ENCODE data around the gene SDK1.
"Not testable (repeated sequence)": the region's sequence is repeated elsewhere in the genome, so short reads cannot be mapped to it uniquely, and the experiment has no call there.

The SDK1 gene

DNA sequence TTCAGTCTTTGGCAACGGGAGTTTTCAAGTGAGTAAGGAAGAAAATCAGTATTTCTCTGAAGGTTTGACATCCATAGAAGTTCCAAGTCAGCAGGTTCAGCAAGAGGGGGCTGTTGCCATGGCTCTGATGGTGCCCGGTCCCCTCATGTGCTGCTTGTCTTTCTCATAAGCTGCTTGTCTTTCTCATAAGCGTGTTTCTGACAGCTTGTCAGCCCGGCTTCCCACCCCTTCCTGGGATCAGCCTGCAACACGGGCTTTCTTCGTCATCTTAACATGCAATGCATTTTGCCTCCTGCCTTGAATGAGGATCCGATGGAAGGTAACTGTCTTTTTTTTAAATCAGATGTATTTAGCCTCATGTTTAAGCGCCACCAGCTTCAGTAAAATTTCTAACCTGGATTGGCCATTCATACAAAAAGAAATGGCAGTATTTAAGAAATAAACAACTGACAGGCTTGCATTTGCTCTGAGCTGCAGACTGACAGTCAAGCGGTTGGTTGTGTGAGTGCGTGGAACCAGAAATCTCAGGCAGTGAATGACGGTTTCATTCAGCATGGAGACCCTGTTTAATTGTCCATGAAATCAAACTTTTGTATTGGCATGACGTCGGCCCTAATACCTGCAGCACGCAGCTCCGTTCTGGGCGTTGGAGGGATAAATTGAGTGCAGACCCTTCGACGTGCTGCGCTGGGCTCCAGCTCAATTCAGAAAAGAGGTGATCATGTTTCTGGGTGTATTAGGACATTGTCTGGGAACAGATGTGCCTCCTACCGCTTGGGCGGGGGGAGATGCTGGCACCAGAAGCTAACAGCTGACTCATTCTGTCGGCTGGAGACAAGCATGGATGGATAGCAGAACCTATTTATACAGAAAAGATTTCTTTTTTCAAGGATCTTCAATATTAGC, 926.3 kb downstream of the SDK1 start:
- H3K27me3 Mint-ChIP-seq: no peaks in the 10 kb centered on the region
- H3K4me1 Mint-ChIP-seq (ENCODE audit: low read depth): no peaks in the 10 kb centered on the region
- no peak overlapping the region for H3K27ac Mint-ChIP-seq
- H3K9me3 Mint-ChIP-seq: no peaks in the 10 kb centered on the region
- H3K4me3 Mint-ChIP-seq: no peak overlapping the region
- H3K36me3 Mint-ChIP-seq (ENCODE audit: low read depth): no peaks in the 10 kb centered on the region
- no peak for DNase-seq

DNA sequence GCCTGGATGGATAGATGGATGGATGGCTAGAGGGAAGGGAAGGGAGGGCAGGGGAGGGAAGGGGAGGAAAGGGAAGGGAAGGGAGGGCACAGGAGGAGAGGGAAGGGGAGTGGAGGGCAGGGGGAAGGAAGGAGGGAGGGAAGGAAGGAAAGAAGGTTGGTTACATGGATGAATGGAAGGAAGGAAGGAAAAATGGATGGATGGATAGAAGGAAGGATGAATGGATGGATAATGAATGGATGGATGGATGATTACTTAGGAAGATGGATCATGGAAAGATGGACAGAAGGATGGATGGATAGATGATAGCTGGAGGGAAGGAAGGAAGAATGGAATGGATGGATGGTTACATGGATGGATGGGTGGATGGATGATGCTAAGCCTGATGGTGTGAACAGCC, 929.3 kb downstream of the SDK1 start:
- Mint-ChIP-seq H3K4me1 (ENCODE audit: low read depth) (no peaks in the 10 kb centered on the region), H3K36me3 (ENCODE audit: low read depth) (no peaks in the 10 kb centered on the region), H3K27ac (no peak overlapping the region)

DNA sequence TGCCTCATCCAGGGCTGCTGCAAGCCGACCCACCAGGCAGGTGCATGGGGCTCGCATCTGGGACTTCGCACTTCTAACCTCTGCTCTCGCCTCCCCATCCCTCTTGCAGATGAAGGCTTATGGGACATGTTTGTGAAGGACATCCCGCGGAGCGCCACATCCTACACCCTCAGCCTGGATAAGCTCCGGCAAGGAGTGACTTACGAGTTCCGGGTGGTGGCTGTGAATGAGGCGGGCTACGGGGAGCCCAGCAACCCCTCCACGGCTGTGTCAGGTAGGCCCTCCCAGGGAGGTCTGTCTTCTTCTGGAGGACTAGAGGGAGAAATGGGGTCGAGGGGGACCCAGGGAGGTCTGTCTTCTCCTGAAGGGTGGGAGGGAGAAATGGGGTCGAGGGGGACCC, 932.1 kb downstream of the SDK1 start:
- Mint-ChIP-seq H3K36me3 (ENCODE audit: low read depth) (no peaks in the 10 kb centered on the region), H3K4me3 (no peak overlapping the region), H3K9me3 (no peaks in the 10 kb centered on the region), H3K27me3 (no peaks in the 10 kb centered on the region), H3K4me1 (ENCODE audit: low read depth) (no peaks in the 10 kb centered on the region), H3K27ac (no peak overlapping the region)
- DNase-seq: no peak

More for the DNA sequence above, 929.3 kb downstream of the SDK1 start:
- Mint-ChIP-seq H3K27me3 (no peaks in the 10 kb centered on the region), H3K4me3 (no peak overlapping the region), H3K9me3 (no peaks in the 10 kb centered on the region)
- no peak for DNase-seq

DNA sequence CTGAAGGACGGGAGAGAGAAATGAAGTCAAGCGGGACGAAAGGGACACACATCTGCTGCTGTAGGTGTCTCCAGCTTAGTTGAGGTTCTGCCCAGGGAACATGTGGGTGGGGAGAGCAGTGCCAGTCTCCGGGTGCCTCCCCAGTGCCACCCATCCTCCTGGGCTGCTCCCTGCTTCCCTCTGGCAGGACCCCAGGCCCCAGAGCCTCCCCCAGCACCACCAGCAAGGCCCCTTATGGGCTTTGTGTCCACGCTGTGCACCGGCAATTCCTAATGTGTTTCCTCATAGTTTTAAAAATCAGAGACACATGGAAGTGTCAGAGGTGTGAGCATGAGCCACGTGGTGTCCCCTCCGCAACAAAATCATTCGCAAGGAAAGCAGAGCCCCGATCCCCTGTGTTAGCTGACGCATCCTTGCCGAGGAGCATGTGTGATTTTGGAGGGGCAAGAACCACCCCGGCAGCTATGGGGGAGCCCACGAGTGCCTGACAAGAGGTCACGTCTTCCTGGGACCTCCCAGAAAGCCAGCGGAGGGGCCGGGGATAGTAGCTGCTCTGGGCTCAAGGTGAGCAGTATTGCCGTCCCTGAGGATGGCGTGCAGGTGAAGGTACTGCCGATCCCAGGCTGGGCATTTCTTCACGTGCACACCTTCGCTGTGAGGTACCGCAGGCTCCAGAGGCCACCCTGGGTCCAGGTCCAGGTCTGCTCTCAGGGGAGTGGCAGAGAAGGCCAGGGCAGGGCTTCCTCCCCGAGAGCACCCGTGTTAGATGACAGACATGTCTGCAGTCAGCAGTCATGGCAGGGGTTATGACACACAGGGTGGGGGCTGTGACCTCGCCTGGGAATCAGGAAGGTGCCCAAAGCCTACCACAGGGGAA, 932.8 kb downstream of the SDK1 start:
- Mint-ChIP-seq H3K36me3 (ENCODE audit: low read depth) (no peaks in the 10 kb centered on the region), H3K9me3 (no peaks in the 10 kb centered on the region), H3K4me1 (ENCODE audit: low read depth) (no peaks in the 10 kb centered on the region), H3K27ac (no peak overlapping the region), H3K4me3 (no peak overlapping the region), H3K27me3 (no peaks in the 10 kb centered on the region)
- DNase-seq: no peak

DNA sequence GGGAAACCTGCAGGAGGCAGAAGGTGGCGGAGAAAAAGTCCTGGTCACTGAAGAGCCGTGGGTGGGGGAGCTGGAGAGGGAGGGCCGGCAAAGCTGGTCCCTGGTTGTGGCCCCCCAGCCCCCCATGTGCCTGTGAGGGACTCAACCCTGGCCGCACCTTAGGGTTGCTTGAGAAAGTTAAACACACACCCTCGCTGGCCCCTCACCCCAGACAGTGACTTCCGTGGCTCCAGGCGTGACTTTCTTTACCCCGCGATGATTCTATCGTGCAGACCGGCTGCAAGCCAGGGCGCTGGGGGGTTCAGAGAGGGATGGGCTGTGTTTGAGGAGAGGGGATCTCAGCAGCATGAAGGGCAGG, 933.4 kb downstream of the SDK1 start:
- Mint-ChIP-seq H3K27me3 (no peaks in the 10 kb centered on the region), H3K4me1 (ENCODE audit: low read depth) (no peaks in the 10 kb centered on the region), H3K4me3 (no peak overlapping the region), H3K27ac (no peak overlapping the region), H3K36me3 (ENCODE audit: low read depth) (no peaks in the 10 kb centered on the region), H3K9me3 (no peaks in the 10 kb centered on the region)
- DNase-seq: no peak

DNA sequence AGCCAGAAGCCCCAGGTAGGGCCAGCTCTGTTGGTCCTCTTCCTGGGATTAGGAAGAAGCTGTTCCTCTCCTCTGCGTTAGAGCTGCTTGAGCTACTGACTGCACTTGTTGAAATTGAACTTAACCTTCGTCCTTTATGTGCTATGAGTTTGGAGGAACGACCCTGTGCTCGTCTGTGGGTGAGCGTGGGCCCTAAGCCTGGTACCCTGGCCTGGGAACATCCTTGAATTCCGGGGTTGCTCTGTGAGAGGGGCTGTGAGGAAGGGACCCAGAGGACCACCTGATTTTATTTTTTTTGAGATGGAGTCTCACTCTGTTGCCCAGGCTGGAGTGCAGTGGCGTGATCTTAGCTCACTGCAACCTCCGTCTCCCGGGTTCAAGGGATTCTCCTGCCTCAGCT, 933.8 kb downstream of the SDK1 start:
- Mint-ChIP-seq H3K27me3 (no peaks in the 10 kb centered on the region), H3K36me3 (ENCODE audit: low read depth) (no peaks in the 10 kb centered on the region), H3K27ac (no peak overlapping the region), H3K4me3 (no peak overlapping the region), H3K4me1 (ENCODE audit: low read depth) (no peaks in the 10 kb centered on the region), H3K9me3 (no peaks in the 10 kb centered on the region)
- DNase-seq: no peak

DNA sequence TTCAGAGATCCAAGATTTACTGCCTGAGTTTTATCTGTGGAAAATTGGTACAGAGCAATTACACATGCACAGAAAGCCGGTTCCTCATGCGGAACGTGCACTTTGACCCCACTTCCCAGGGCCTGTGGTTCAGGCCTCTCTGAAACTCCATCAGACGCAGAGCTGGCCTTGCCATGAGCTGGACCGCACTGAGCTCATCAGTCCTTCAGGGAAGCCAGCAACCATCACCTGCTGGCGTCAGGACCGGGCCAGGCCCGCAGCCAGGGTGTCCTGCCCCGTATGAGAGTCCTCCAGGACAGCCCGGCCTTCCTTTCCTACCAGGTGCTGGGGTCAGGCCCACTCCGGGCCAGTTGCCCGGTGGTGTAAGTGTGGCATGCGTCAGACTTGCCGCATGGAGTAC, 934.5 kb downstream of the SDK1 start:
- DNase-seq: no peak
- Mint-ChIP-seq H3K9me3 (no peaks in the 10 kb centered on the region), H3K27ac (no peak overlapping the region), H3K27me3 (no peaks in the 10 kb centered on the region), H3K4me1 (ENCODE audit: low read depth) (peaks cover 3% of the 10 kb centered on the region), H3K36me3 (ENCODE audit: low read depth) (no peaks in the 10 kb centered on the region), H3K4me3 (no peak overlapping the region)

DNA sequence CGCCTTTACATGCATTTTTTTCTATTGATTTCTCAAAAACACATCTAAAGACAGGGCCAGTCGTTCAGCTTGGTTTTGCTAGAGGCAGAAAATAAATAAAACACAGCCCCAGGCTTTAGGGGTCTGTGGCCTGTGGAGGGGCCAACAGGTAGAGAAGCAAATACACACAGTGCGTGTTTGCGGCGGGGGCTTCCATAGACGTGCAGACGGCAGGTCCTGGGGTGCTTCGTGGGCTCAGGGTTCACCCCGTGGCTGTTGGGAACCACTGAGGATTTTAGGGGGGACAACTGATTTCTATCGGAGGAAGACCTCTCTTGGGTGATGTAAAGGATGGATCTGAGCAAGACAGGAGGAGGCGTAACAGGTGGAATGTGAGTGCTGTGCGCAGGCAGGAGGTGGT, 935.3 kb downstream of the SDK1 start:
- Mint-ChIP-seq H3K27me3 (no peaks in the 10 kb centered on the region), H3K4me1 (ENCODE audit: low read depth) (peaks cover 6% of the 10 kb centered on the region), H3K4me3 (no peak overlapping the region), H3K27ac (no peak overlapping the region), H3K9me3 (no peaks in the 10 kb centered on the region), H3K36me3 (ENCODE audit: low read depth) (no peaks in the 10 kb centered on the region)
- no peak for DNase-seq

DNA sequence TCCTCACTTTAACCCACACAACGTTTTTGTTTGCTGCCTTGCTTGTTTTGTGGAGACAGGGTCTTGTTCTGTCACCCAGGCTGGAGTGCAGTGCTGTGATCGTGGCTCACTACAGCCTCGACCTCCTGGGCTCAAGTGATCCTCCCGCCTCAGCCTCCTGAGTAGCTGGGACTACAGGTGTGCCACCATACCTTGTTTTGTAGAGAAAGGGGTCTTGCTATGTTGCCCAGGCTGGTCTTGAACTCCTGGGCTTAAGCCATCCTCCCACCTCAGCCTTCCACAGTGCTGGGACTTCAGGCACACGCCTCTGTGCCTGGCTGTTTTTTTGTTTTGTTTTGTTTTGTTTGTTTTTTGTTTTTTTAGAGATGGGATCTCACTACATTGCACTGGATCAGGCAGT, 935.8 kb downstream of the SDK1 start:
- not testable (repeated sequence) for H3K4me1 Mint-ChIP-seq (ENCODE audit: low read depth); H3K36me3 Mint-ChIP-seq (ENCODE audit: low read depth); H3K4me3 Mint-ChIP-seq; DNase-seq; H3K9me3 Mint-ChIP-seq; H3K27me3 Mint-ChIP-seq; H3K27ac Mint-ChIP-seq

DNA sequence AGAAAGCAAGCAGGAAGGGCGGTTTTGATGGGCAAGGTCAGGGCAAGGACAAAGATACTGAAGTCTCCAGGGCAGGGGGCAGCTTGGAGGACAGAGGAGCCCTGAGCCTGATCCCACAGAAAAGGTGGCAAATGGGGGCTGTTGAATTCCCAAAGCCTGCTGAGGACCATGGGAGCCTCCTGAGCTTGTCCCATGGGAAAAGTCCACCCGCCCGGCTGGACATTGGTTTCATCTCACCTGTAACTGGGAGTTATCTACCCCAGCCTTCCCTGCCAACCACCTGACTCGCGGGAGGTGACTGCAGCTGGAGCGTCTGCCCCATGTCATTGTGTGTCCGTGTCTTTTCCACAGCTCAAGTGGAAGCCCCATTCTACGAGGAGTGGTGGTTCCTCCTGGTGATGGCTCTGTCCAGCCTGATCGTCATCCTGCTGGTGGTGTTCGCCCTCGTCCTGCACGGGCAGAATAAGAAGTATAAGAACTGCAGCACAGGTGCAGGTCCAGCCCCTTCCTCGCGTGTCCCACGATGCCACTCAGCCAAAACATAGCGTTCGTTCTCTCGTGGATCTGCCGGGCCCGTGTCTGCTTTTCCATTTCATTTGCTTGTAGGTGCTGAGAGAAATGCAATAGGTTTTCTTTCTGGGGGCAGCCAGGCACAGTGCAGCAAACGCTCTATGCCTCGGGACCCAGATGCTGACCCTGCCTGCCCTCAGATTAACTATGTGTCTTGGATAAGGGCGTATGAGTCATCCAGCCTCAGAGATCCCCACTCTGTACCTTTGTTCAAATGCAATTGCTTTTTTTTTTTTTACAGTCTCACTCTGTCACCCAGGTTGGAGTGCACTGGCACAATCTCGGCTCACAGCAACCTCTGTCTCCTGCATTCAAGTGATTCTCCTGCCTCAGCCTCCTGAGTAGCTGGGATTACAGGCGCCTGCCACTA, 936.5 kb downstream of the SDK1 start:
- no peaks in the 10 kb centered on the region for H3K9me3 Mint-ChIP-seq
- H3K27me3 Mint-ChIP-seq: no peaks in the 10 kb centered on the region
- no peaks in the 10 kb centered on the region for H3K36me3 Mint-ChIP-seq (ENCODE audit: low read depth)
- H3K27ac Mint-ChIP-seq: no peak overlapping the region
- H3K4me3 Mint-ChIP-seq: no peak overlapping the region
- no peak for DNase-seq
- peaks cover 6% of the 10 kb centered on the region for H3K4me1 Mint-ChIP-seq (ENCODE audit: low read depth)

DNA sequence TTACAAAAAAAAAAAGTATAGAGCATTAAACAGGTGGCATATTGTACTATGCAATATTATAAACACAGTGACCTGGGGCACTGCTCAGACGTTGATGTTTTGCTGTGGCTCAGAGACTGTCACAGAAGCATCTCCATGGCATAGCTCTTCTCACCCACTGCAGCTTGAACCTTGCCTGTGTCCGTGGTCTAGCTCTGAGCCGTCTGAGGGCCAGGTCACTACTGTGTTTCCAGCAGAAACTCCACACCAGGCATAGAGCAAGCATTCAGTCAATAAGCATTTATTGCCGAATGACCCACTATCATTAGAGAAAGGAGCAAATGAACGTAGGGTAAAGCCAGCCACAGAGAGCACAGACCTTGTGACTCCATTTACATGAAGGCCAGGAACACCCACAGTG, 937.8 kb downstream of the SDK1 start:
- Mint-ChIP-seq H3K9me3 (peaks cover 2% of the 10 kb centered on the region), H3K4me1 (ENCODE audit: low read depth) (peaks cover 6% of the 10 kb centered on the region), H3K27me3 (no peaks in the 10 kb centered on the region), H3K36me3 (ENCODE audit: low read depth) (no peaks in the 10 kb centered on the region), H3K27ac (no peak overlapping the region), H3K4me3 (no peak overlapping the region)
- no peak for DNase-seq

DNA sequence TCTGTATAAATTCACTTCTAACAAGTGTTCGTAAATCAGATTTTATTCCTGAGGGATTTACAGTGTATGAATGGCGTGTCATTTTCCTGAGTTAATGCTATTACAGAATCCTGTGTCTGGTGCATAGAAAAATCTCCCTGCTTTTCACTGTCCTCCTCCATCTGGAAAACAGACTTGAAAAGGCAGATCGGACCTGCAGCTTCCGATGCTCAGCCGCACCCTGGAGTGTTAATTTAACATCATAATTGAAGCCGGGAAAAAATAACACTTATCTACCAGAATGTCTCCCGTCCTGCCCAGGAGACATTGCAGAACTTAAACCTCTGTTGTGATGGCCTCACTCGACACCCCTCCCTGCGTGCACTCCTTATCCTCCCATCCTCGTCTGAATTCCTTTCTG, 939.0 kb downstream of the SDK1 start:
- Mint-ChIP-seq H3K27me3 (no peaks in the 10 kb centered on the region), H3K4me3 (no peak overlapping the region), H3K9me3 (peaks cover 3% of the 10 kb centered on the region), H3K27ac (no peak overlapping the region), H3K36me3 (ENCODE audit: low read depth) (no peaks in the 10 kb centered on the region), H3K4me1 (ENCODE audit: low read depth) (peaks cover 6% of the 10 kb centered on the region)
- no peak for DNase-seq

DNA sequence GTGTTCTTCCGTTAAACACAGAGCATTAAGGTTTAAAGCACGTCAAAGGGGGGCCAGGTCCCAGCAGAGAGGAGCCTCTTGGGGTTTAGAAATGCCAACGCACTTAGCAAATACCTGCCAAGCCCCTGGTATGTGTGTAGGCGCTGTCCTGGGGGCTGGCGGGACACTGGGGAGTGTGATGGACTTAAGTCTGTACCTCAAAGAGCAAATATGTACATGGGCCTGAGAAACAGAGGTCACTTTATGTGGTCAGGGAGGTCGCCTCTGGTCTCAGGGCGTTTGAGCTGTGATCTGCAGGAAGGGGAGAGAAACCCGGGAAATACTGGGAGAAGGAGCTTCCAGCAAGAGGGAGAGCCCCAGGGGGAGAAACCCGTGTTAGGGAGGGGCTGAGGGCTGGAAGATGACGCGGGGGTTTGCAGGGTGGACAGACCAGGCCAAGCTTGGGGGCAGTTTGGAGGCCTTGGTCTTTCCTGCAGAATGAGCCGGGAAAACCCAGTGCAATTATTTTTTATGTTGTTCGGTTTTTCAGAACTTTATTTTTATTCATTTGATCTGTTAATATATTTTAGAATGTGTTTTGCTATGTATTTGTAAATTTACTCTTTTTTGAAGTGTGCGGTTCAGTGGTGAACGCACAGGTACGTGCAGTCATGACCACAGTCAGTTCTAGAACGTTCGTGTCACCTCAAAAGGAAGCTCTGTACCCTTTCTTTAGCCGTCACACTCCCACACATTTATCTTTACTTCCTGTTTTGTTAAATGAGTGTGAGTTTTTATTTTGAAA, 939.7 kb downstream of the SDK1 start:
- Mint-ChIP-seq H3K9me3 (peaks cover 6% of the 10 kb centered on the region), H3K4me1 (ENCODE audit: low read depth) (peaks cover 6% of the 10 kb centered on the region), H3K4me3 (no peak overlapping the region), H3K27ac (no peak overlapping the region), H3K27me3 (no peaks in the 10 kb centered on the region), H3K36me3 (ENCODE audit: low read depth) (no peaks in the 10 kb centered on the region)
- DNase-seq: no peak

DNA sequence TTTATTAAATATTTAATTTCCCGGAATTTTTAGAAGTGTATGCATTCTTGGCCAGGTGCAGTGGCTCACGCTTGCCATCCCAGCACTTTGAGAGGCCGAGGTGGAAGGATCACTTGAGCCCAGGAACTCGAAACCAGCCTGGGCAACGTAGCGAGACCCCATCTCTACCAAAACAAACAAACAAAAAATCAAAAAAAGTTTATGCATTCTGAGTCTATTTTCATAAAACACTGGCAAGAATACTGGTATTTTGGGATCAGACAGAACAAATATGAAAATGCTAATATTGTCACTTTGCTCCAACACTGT, 940.2 kb downstream of the SDK1 start:
- no peak for DNase-seq
- H3K27ac Mint-ChIP-seq: no peak overlapping the region
- no peaks in the 10 kb centered on the region for H3K36me3 Mint-ChIP-seq (ENCODE audit: low read depth)
- peaks cover 6% of the 10 kb centered on the region for H3K4me1 Mint-ChIP-seq (ENCODE audit: low read depth)
- no peaks in the 10 kb centered on the region for H3K27me3 Mint-ChIP-seq
- no peak overlapping the region for H3K4me3 Mint-ChIP-seq
- H3K9me3 Mint-ChIP-seq: peaks cover 6% of the 10 kb centered on the region
